Stimulated activated CD8-positive, alpha-beta memory T cell treated with anti-CD3 and anti-CD28 coated beads, Interleukin-15, amount 100 ng/mL, for 4 hours (primary cell): ENCODE measurements around the gene LGALS7B.
A peak's percentile ranks its signal among the peaks of the same experiment; 100 is the strongest.
"Not testable (repeated sequence)": the region's sequence is repeated elsewhere in the genome, so short reads cannot be mapped to it uniquely, and the experiment has no call there.

ENCODE experiments used
- DNase-seq, 2 donors: peaks; one replicate each; pipeline ENCODE4 v3.0.0-alpha.2; 2020; ENCODE audit warnings: low read depth in 2 of 2

LGALS7B gene

DNA sequence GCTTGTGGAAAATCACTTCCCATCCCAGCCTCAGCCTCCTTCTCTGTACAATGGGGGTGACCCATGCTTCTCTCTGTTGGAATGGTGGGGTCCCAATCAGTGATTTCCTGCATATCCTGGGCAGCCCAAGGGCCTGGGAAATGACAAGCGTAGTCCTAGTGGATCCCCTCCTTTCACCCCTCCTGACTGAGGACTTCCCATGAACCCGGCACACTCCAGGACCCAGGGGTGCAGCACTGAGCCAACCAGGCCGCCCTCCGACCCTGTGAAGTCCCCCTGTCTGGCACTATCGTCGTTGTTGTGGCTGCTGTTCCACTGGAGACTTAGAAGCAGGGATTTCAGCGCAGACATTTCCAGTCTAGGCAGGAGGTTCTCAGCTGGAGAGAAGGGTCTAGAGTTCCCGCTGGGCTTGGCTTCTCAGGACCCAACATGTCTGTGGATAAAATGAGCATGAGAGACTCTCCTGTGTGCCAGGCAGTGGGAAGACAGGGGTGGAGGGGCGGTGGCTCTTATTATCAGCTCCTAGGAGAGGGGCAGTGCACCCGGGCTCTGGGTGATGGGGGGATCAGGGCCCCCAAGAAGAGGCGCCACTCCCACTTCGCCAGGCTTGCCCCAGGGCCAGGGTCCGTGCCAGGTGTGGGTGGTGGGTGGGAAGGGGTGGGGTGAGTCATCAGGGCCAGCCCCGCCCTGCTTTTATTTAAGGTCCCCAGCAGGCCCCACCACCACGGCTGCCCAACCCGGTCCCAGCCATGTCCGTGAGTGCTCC, at the start of gene LGALS7B:
TSS of gene LGALS7B (plus strand) at position 723 of the 766 bp plus-strand sequence. CDS start at position 750, 27 bp downstream.
- no peak for DNase-seq

DNA sequence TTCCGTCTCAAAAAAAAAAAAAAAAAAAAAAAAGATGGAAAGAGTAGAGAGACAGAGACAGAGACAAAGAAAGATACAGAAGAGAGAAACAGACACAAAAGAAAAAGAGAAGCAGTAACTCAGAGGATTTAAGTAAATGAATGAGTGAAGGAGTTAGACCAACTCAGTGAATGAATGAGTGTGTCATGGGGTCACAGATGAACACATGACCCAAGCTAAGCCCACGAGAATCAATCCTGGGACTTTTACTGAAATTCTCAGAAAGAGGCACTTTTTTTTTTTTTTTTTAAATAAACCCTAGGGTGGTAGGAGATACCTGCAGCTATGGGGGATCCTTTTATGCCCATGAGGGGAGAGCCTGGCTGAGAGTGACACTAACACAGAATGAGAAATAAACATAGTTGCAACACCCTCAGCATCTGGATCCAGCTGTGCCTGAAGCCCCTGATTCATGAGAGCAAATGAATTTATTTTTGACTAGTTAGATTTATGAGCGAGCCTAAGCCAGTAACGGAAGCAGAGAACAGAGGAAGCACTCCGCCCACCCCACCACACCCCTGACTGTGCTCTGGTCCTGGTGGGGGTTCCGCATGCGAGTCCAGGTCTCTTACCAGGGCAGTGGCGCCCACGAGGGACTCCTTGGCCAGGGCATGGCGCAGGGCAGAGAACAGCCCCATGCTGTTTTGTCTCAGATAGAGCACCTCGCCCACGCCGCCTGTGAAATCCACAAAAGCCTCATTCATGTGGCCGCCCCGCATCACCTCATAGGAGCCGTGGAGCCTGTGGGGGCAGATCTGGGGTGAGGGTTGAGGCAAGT, 49.4 kb upstream of the LGALS7B start:
- no peak for DNase-seq

DNA sequence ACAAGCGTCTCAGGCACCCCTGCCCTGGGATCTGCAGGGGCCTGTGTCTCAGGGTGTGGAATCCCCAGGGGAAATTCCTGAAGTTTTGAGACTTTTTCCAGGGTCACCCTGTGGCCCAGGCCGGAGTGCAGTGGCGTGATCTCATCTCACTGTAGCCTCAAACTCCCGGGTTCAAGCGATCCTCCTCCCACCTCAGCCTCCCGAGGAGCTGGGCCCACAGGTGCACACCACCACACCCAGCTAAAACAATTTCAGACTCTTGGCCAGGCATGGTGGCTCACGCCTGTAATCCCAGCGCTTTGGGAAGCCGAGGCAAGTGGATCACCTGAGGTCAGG, 48.8 kb upstream of the LGALS7B start:
- DNase-seq = no peak

DNA sequence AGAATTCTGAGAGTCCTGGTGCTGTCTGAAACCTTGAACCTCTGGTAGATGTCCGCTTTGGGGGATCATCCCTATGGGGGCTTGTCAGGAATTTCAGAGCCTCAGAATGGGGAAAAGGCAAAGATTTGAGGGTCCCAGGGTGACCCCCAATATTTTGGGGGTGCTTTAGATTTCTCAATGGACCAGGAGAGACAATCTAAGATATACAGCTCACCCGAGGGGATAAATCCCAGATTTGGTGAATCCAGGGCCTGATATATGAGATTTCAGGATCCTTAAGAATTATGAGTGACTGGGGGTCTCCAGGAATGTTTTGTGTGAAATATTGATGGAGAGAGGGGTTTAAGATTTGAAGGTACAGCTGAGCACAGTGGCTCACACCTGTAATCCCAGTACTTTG, 48.1 kb upstream of the LGALS7B start:
- DNase-seq = no peak

DNA sequence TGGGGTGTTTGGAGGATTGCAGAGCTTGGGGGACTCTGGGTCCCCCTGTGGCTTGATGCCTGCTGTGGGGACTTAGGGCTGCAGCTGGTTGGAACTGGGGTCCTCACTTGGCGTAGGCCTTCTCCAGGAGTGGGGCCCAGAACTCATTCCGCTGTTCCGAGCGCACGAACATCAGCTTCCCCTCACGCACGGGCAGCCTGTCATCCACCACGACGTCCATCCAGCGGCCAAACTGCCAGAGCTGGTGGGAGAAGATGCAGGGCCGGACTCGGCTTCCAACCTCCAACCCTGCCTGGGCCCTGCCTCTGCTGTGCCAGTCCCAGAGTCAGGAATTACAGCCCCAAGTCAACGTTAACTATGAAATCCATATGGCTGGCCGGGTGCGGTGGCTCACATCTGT, 47.3 kb upstream of the LGALS7B start:
- DNase-seq = no peak

DNA sequence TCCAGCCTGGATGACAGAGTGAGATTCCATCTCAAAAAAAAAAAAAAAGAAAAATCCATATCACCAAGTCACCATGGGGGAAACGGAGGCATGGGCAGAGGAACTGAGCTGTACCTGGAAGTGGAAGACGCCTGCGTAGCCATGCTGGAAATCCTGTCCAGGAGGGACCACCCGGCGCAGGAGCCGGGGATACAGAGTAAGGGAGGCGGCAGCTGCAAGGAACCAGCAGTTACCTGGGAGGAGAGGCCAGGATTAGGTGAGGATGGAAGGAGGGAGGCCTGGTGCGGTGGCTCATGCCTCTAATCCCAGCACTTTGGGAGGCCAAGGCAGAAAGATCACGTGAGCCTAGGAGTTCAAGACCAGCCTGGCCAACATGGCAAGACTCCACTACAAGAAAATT, 46.7 kb upstream of the LGALS7B start:
- no peak for DNase-seq

DNA sequence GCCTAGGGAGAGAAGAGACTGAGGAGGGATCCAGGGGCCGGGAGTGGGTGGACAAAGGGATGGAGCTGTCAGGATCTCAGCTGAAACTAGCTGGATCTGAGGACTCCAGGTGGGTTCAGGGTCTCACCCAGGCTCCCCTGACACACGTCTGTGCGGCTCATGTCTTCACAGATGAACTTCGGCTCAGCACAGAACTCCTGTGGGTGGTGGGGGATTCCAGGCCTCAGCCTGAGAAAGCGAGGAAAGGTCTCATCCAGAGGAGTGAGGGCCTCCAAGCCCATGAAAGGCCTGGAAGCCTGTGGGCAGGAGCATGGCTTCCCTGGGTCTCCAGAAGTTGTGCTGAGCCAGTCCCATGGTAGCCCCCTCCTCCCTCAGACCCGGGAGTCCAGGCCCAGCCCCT, 46.1 kb upstream of the LGALS7B start:
- DNase-seq = no peak

DNA sequence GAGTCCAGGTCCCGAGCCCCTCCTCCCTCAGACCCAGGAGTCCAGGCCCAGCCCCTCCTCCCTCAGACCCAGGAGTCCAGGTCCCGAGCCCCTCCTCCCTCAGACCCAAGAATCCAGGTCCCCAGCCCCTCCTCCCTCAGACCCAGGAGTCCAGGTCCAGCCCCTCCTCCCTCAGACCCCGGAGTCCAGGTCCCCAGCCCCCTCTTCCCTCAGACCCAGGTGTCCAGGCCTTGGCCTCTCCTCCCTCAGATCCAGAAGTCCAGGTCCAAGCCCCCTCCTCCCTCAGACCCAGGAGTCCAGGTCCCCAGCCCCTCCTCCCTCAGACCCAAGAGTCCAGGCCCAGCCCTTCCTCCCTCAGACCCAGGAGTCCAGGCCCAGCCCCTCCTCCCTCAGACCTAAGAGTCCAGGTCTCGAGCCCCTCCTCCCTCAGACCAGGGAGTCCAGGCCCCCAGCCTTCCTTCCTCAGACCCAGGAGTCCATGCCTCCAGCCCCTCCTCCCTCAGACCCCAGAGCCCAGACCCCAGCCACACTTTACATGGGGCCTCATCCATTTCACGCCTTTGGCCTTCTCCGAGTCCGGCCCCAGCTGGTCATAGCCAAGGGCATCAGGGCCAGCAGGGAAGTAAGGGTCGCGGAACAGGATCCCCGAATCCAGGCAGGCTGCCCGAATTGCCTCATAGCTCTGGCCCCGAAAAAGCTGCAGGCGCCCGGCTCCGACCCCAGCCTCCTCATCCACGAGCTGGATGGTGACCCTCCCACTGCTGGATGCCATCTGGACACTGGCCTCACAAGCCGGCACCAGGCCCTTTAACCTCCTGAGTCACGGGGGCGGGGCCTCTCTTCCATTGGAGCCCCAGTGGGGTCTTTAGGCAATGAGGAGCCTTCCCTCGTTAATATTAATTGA, 45.4 kb upstream of the LGALS7B start:
- DNase-seq = no peak

DNA sequence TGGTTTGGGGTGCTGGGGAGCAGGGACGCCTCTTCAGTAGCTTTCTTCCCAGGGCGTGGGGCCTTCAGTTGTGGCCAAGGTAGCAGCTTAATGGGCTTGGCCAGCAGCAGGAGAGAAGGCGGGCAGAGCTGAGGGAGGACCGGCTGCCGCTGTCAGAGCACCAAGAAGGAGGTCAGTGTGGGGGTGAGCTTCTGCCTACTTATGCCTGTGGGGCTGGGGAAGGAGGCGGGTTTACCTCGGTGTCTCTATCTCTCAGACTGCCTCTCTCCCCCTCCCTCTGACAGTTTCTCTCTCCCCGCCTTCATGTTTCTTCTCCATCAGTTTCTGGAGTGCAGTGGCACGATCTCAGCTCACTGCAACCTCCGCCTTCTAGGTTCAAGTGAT, 44.7 kb upstream of the LGALS7B start, which contains the start of gene CAPN12:
TSS of gene CAPN12 (minus strand) at position 177 of the 384 bp plus-strand sequence. CDS start 309 bp downstream, outside the sequence.
- DNase-seq = no peak

DNA sequence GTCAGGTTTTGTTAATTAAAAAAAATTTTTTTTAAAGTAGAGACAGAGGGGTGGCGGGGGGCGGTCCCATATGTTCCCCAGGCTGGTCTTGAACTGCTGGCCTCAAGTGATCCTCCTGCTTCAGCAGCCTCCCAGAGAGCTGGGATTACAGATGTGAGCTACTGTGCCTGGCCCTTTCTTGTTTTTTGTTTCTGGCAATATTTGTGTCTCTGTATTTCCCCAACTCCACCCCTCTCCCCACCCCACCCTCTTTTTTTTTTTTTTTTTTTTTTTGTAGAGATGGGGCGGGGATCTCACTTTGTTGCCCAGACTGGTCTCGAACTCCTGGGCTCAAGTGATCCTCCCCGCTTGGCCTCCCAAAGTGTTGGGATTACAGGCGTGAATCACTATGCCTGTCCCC, 44.1 kb upstream of the LGALS7B start:
- no peak for DNase-seq

DNA sequence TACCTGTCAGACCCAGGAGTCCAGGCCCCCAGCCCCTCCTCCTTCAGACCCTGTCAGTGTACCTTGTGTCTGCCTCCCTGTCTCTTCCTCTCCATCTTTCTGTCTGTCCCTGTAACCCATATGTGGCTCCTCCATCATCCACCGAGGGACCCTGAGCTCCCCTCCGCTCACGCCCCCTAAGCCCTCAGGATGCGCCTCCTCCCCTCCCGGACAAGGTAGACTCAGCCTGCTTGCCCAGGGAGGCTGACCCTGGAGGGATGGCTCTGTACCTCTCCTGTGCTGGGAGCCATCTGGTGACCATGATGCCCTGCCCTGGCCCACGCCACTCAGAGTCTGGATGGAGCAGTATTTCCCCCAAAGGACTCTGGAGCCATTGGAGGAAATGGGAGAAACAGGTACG, 43.7 kb upstream of the LGALS7B start:
- no peak for DNase-seq

DNA sequence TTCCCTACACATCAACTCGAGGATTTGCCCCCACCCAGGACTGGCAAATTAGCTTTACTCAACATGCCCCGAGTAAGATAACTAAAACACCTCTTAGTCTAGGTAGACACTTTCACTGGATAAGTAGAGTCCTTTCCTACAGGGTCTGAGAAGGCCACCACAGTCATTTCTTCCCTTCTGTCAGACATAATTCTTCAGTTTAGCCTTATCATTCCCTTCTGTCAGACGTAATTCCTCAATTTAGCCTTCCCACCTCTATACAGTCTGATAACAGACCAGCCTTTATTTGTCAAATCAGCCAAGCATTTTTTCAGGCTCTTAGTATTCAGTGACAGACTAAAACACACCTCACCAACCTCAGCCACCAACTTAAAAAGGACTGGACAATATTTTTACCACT, 35.2 kb upstream of the LGALS7B start:
- DNase-seq = not testable (repeated sequence)

DNA sequence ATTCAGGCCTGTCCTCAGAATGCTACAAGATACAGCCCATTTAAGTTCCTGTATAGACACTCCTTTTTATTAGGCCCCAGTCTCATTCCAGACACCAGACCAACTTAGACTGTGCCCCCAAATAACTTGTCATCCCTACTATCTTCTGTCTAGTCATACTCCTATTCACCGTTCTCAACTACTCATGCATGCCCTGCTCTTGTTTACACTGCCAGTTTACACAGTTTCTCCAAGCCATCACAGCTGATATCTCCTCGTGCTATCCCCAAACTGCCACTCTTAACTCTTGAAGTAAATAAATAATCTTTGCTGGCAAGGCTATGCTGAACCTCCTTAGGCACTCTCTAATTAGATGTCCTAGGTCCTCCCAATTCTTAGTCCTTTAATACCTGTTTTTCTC, 34.8 kb upstream of the LGALS7B start:
- not testable (repeated sequence) for DNase-seq

DNA sequence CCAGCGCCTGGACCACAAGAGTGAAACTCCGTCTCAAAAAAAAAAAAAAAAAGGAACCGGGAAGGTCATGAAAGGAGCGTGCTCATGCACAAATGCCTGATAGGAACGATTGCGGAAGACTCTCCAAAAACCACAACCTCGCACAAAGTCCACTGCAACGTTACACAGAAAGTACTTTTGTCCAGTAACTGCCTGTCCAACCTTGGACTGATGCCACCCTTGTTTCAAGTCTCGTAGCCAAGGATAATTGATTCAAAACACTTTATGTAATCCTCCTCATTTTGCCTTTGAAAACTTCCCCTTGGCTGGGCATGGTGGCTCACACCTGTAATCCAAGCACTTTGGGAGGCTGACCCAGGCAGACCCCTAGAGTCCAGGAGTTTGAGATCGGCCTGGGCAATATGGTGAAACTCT, 29.4 kb upstream of the LGALS7B start:
- no peak for DNase-seq

DNA sequence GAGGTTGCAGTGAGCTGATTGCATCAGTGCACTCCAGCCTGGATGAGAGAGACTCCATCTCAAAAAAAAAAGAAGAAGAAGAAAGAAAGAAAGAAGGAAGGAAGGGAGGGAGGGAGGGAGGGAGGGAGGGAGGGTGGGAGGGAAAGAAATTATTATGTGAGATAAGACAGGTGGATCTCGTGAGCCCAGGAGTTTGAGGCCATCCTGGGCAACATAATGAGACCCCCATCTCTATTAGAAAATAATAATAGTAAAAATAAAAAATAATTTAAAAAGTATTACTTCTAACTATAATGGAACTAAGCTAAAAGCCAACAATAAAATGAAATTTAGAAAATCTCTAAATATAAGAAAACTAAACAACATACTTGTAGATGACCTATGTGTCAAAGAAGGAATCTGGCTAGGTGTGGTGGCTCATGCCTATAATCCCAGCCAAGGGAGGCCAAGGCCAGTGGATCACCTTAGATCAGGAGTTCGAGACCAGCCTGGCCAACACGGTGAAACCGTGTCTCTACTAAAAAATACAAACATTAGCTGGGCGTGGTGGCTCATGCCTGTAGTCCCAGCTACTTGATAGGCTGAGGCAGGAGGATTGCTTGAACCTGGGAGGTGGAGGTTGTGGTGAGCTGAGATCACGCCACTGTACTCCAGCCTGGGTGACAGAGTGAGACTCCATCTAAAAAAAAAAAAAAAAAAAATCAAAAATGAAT, 28.0 kb upstream of the LGALS7B start:
- not testable (repeated sequence) for DNase-seq

DNA sequence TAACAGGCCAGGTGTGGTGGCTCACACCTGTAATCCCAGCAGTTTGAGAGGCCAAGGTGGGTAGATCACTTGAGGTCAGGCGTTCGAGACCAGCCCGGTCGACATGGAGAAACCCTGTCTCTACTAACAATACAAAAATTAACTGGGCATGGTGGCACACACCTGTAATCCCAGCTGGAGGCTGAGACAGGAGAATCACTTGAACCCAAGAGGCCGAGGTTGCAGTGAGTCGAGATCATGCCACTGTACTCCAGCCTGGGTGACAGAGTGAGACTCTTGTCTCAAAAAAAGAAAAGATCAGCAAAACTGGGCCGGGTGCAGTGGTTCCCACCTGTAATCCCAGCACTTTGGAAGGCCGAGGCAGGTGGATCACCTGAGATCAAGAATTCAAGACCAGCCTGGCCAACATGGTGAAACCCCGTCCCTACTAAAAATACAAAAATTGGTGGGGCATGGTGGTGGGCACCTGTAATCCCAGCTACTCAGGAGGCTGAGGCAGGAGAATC, 27.1 kb upstream of the LGALS7B start:
- DNase-seq = not testable (repeated sequence)

DNA sequence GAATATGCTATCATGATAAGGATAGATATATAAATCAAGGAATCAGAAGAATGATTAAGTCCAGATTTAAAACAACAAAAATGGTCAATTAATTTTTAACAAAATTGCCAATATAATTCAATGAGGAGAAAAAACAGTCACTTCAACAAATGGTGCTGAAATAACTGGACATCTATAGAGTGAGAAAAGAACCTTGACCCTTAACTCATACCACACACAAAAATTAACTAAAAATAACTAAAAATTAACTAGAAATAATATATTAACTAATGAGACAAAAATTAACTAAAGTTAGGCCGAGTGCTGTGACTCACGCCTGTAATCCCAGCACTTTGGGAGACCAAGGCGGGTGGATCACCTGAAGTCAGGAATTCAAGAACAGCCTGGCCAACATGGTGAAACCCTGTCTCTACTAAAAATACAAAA, 25.2 kb upstream of the LGALS7B start:
- DNase-seq = no peak

DNA sequence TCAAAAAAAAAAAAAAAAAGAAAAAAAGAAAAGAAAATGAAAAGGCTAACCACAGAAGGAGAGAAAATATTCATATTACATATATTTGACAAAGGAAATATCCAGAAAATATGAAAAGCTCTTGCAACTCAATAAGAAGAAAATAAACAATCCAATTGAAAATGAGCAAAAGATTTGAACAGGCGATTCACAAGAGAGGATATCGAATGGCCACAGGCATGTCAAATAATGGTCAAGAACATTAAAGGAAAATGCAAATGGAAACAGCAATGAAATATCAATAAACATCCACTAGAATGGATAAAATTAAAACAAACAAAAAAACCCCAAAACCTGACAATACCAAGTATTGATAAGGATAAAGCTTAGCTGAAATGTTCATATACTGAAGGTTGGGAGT, 23.8 kb upstream of the LGALS7B start:
- DNase-seq = no peak

DNA sequence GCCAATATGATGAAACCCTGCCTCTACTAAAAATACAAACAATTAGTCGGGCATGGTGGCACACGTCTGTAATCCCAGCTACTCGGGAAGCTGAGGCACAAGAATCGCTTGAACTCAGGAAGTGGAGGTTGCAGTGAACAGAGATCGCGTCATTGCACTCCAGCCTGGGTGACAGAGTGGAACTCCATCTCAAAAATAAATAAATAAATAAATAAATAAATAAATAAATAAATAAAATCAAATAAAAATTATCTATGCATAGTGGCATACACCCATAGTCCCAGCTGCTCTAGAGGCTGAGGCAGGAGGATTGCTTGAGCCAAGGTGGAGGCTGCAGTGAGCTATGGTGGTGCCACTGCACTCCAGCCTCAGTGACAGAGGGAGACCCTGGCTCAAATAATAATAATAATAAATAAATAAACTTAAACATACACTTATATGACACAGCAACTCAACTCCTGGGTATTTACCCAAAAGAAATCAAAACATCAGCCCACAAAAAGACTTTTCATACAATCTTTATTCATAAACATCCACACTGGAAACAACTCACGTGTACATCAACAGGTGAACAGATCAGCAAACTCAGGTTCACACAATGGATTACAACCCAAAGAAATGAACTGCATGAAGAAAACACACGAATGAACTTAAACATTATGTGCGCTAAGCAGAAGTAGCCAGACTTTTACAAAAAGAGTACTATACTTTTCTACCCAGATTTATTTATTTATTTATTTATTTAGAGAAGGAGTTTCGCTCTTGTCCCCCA, 22.5 kb upstream of the LGALS7B start:
- no peak for DNase-seq

DNA sequence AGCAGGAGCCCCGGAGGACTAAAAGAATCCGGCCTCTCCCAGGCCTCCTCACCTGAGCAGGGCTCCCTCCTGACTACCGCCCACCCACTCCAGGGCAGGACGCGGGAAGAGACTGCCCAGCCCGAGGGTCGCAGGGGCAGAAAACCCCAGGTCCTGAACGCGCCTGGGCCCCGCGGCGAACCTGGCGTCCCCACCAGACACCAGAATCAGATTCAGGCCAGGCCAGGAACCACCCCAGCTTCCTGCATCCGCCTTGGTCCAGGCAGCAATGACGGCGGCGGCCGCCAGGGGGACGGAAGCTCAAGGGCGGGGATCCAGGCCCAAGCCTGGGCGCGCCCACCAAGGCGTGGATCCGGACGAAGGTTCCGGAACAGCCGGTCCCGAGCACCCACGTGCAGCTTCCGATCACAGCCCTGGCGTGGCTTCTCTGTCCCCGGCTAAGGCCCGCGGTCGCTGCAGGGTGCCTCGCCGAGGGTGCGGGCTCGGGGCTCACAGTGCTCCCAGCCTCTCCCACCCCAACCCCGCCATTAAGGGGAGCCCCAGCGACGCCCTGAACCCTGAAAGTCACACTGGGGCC, 19.3 kb upstream of the LGALS7B start:
- peak; percentile 77 to 78 for DNase-seq
